Measurements from ENCODE around the gene REV1. TPM values are rescaled to one million over a fixed set of nuclear protein-coding genes. Genes with fewer than 3 reads are reported as not detected.

Gene REV1
- total RNA-seq, 3 donors from 2014 or later, result 40.8 to 89.1 (median 78.0) TPM

DNA sequence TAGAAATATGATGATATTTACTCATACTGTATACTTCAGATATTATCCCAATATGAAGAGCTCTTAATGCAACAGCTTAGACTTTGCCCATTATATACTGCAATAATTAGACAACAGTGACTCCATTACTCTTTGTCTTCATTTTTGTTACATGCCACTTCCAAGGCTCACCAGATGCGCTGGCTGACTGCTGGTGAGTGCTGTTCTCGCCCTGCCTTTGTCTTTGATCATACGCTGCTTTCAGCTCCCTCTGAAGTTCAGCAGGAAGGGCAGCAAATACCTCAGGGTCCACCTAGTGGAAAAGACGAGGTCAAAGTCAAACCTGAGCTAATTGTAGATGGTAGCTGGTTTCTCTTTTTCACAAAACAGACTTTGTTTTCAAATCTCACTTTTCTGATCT is 86.3 kb downstream of the REV1 start:
- TF ChIP-seq POLR2AphosphoS5 (IDR thresholded peaks at IDR 0.05) (no peak), POLR2A (IDR thresholded peaks at IDR 0.05) (no peak)
- intact Hi-C loops (cut with DNase I; ENCODE audit: low total_unique reads), result no loop called here
- Histone ChIP-seq H3K27me3 (no peaks in the 10 kb centered on the region), H3K4me1 (no peaks in the 10 kb centered on the region), H3K27ac (peak overlapping the region in 1 of 2 donors; percentile 60), H3K4me3 (no peak overlapping the region), H3K36me3 (peaks cover 10% of the 10 kb centered on the region), H3K9me3 (no peaks in the 10 kb centered on the region)
- DNase-seq (ENCODE audit: low spot score in 2 of 2), result no peak

DNA sequence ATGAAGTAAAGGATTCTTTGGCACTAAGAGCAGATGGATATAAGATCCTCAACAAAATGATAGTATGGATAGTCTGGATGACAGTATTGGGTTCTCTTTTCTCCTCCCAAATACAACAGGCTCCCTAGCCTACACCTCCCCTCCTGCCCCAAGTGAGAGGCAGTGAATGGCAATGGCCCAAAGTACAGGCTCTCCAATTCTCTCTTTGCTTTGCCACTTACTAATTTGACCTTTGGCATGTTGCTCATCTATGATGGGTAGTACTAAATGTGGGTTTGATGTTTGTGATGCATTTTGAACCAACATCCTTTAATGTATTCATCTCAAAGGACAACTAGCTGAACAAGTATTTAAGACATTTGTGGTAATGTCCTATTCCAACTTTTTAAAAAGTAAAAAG is 86.7 kb downstream of the REV1 start:
- intact Hi-C loops (cut with DNase I; ENCODE audit: low total_unique reads), result no loop called here
- H3K9me3 ChIP-seq, result no peaks in the 10 kb centered on the region
- TF ChIP-seq POLR2AphosphoS5 (IDR thresholded peaks at IDR 0.05), result no peak
- H3K27me3 ChIP-seq, result no peaks in the 10 kb centered on the region
- H3K4me1 ChIP-seq, result no peaks in the 10 kb centered on the region
- H3K4me3 ChIP-seq, result no peak overlapping the region
- no peak for DNase-seq (ENCODE audit: low spot score in 2 of 2)
- no peak overlapping the region for H3K27ac ChIP-seq
- peaks cover 10% of the 10 kb centered on the region for H3K36me3 ChIP-seq

DNA sequence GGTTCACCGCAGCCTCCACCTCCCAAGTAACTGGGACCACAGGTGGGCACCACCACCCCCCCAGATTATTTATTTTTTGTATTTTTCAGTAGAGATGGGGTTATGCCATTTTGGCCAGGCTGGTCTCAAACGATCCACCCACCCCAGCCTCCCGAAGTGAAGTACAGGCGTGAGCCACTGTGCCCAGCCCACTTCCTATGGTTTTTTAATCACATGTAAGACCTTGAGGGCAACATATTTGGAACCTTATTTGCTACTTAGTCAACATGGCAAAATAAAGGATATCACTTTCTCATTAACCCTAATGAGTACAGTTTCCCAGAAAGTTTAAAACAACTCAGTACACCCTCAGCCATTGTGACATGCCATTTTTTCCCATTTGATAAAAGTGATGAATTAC is 88.0 kb downstream of the REV1 start:
- H3K9me3 ChIP-seq, result no peaks in the 10 kb centered on the region
- no peaks in the 10 kb centered on the region for H3K27me3 ChIP-seq
- no peaks in the 10 kb centered on the region for H3K4me1 ChIP-seq
- H3K36me3 ChIP-seq, result peaks cover 10% of the 10 kb centered on the region
- no peak overlapping the region for H3K27ac ChIP-seq
- TF ChIP-seq, protein P1, sequence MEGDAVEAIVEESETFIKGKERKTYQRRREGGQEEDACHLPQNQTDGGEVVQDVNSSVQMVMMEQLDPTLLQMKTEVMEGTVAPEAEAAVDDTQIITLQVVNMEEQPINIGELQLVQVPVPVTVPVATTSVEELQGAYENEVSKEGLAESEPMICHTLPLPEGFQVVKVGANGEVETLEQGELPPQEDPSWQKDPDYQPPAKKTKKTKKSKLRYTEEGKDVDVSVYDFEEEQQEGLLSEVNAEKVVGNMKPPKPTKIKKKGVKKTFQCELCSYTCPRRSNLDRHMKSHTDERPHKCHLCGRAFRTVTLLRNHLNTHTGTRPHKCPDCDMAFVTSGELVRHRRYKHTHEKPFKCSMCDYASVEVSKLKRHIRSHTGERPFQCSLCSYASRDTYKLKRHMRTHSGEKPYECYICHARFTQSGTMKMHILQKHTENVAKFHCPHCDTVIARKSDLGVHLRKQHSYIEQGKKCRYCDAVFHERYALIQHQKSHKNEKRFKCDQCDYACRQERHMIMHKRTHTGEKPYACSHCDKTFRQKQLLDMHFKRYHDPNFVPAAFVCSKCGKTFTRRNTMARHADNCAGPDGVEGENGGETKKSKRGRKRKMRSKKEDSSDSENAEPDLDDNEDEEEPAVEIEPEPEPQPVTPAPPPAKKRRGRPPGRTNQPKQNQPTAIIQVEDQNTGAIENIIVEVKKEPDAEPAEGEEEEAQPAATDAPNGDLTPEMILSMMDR (IDR thresholded peaks at IDR 0.05), result no peak
- TF ChIP-seq POLR2AphosphoS5 (IDR thresholded peaks at IDR 0.05), result no peak
- TF ChIP-seq POLR2A (IDR thresholded peaks at IDR 0.05), result no peak
- no peak for DNase-seq (ENCODE audit: low spot score in 2 of 2)
- no peak overlapping the region for H3K4me3 ChIP-seq
- intact Hi-C loops (cut with DNase I; ENCODE audit: low total_unique reads), result no loop called here

DNA sequence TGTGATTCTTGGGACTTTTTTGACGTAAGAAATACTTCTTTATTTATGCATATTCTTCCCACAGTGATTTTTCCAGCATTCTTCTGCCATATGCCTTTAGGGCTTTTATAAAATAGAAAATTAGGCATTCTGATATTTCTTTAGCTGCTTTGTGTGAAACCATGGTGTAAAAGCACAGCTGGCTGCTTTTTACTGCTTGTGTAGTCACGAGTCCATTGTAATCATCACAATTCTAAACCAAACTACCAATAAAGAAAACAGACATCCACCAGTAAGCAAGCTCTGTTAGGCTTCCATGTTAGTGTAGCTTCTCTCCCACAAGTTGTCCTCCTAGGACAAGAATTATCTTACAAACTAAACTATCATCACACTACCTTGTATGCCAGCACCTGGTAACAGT is 90.0 kb downstream of the REV1 start:
- Histone ChIP-seq H3K4me1 (no peaks in the 10 kb centered on the region), H3K27ac (no peak overlapping the region), H3K36me3 (peaks cover 3% of the 10 kb centered on the region), H3K9me3 (no peaks in the 10 kb centered on the region), H3K27me3 (no peaks in the 10 kb centered on the region), H3K4me3 (no peak overlapping the region)
- no peak for TF ChIP-seq POLR2A (IDR thresholded peaks at IDR 0.05)
- no peak for TF ChIP-seq POLR2AphosphoS5 (IDR thresholded peaks at IDR 0.05)
- TF ChIP-seq, protein P1 (IDR thresholded peaks at IDR 0.05), result no peak
- no peak for DNase-seq (ENCODE audit: low spot score in 2 of 2)
- intact Hi-C loops (cut with DNase I; ENCODE audit: low total_unique reads), result no loop called here

DNA sequence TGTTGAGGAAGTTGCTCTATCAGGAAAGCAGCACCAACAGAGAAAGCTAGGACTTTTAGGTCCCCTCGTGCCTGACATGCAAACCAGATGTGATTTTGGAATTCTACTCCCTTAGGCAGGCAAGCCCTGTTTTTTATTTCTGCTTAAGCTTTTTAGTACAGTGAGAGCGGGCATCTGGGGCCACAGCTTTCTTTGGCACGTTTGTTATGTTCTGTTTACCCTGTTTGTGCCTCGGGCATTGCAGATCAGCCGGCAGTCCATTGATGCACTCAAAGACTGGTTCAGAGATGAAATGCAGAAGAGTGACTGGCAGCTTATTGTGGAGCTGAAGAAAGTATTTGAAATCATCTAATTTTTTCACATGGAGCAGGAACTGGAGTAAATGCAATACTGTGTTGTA is 90.8 kb downstream of the REV1 start:
- no peaks in the 10 kb centered on the region for H3K9me3 ChIP-seq
- intact Hi-C loops (cut with DNase I; ENCODE audit: low total_unique reads), result no loop called here
- H3K36me3 ChIP-seq, result peaks cover 3% of the 10 kb centered on the region
- no peak overlapping the region for H3K27ac ChIP-seq
- no peaks in the 10 kb centered on the region for H3K27me3 ChIP-seq
- H3K4me3 ChIP-seq, result no peak overlapping the region
- H3K4me1 ChIP-seq, result no peaks in the 10 kb centered on the region
- DNase-seq (ENCODE audit: low spot score in 2 of 2), result no peak
- TF ChIP-seq POLR2A (IDR thresholded peaks at IDR 0.05) (no peak), POLR2AphosphoS5 (IDR thresholded peaks at IDR 0.05) (no peak)
- TF ChIP-seq, protein P1 (IDR thresholded peaks at IDR 0.05), result no peak

GRCh38 chr2:99398303-99398702 is 91.5 kb downstream of the REV1 start:
- Histone ChIP-seq H3K27me3 (no peaks in the 10 kb centered on the region), H3K4me1 (no peaks in the 10 kb centered on the region), H3K27ac (no peak overlapping the region), H3K9me3 (no peaks in the 10 kb centered on the region), H3K4me3 (no peak overlapping the region), H3K36me3 (peaks cover 3% of the 10 kb centered on the region)
- no peak for TF ChIP-seq POLR2AphosphoS5 (IDR thresholded peaks at IDR 0.05)
- TF ChIP-seq POLR2A (IDR thresholded peaks at IDR 0.05), result no peak
- TF ChIP-seq, protein P1 (IDR thresholded peaks at IDR 0.05), result no peak
- intact Hi-C loops (cut with DNase I; ENCODE audit: low total_unique reads), result no loop called here
- no peak for DNase-seq (ENCODE audit: low spot score in 2 of 2)
